ENCODE measurements around the gene NTSR1. TPM values are rescaled to one million over a fixed set of nuclear protein-coding genes. Genes with fewer than 3 reads are reported as not detected.

NTSR1 gene
- total and polyA plus RNA-seq, 2 of the 13 experiments (the other 11 are each of a cell fraction or from before 2014, with no cell fraction given) = 0.09 to 0.12 TPM

DNA sequence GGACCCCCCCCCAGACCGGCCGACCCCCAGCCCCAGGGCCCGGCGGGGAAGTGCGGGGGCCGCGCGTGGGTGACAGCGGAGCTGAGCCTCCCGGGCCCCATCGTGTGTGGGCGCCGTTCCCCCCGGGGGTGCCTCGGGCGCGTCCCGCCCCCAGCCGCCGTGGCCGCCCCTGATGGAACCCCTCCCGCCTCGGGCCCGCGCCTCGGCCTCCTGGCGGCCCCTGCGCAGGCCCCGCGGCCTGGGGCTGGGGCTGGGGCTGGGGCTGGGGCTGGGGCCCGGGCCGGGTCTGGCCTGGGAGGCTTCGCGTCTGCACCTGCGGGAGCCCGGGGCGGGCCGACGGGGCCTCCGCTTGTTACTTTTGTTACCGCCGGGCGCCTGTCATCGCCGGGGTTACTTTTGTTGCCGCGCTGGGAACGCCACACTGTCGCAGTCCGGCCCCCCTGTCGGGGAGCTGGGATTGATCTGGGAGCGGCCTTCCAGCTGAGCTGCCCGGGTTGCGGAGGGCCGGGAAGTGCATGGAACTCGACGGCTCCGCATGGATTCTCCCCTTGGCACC, 96.6 kb downstream of the NTSR1 start (continued):
- TF ChIP-seq, protein P1, sequence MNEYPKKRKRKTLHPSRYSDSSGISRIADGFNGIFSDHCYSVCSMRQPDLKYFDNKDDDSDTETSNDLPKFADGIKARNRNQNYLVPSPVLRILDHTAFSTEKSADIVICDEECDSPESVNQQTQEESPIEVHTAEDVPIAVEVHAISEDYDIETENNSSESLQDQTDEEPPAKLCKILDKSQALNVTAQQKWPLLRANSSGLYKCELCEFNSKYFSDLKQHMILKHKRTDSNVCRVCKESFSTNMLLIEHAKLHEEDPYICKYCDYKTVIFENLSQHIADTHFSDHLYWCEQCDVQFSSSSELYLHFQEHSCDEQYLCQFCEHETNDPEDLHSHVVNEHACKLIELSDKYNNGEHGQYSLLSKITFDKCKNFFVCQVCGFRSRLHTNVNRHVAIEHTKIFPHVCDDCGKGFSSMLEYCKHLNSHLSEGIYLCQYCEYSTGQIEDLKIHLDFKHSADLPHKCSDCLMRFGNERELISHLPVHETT (CRISPR knock-in tag; conservative IDR thresholded peaks at IDR 0.05) = no peak
- TF ChIP-seq ZNF782 (CRISPR knock-in tag; IDR thresholded peaks at IDR 0.05; ENCODE audit: borderline replicate concordance) (0 out of 2 replicates have a peak, but pooled peaks have one; percentile 76), RXRA (CRISPR knock-in tag; IDR thresholded peaks at IDR 0.05) (no peak), ZSCAN20 (CRISPR knock-in tag; IDR thresholded peaks at IDR 0.05; ENCODE audit: borderline replicate concordance) (0 out of 2 replicates have a peak, but pooled peaks have one; percentile 16), ZNF331 (CRISPR knock-in tag; IDR thresholded peaks at IDR 0.05) (no peak), ZNF546 (CRISPR knock-in tag; conservative IDR thresholded peaks at IDR 0.05) (no peak), KLF9 (CRISPR knock-in tag; IDR thresholded peaks at IDR 0.05; ENCODE audit: low read depth) (0 out of 2 replicates have a peak, but pooled peaks have one; percentile 5), NR2F6 (IDR thresholded peaks at IDR 0.05) (no peak), NR2F6 (CRISPR knock-in tag; IDR thresholded peaks at IDR 0.05) (no peak), ZNF746 (CRISPR knock-in tag; IDR thresholded peaks at IDR 0.05) (0 out of 2 replicates have a peak, but pooled peaks have one; percentile 40), ZC3H13 (CRISPR knock-in tag; IDR thresholded peaks at IDR 0.05) (0 out of 2 replicates have a peak, but pooled peaks have one; percentile 44), ZNF501 (CRISPR knock-in tag; IDR thresholded peaks at IDR 0.05) (peak; percentile 60; the same call in 1 of the 2 replicates), JDP2 (CRISPR knock-in tag; IDR thresholded peaks at IDR 0.05; ENCODE audit: borderline replicate concordance) (no peak; the same call in 1 of the 2 replicates), ZSCAN31 (CRISPR knock-in tag; IDR thresholded peaks at IDR 0.05; ENCODE audit: low read depth) (peak; percentile 33; the same call in 1 of the 2 replicates), TP53 (CRISPR knock-in tag; conservative IDR thresholded peaks at IDR 0.05) (no peak), ZNF598 (CRISPR knock-in tag; IDR thresholded peaks at IDR 0.05; ENCODE audit: borderline replicate concordance) (0 out of 2 replicates have a peak, but pooled peaks have one; percentile 22), NFRKB (IDR thresholded peaks at IDR 0.05) (no peak), AGO2 (optimal IDR thresholded peaks at IDR 0.05; ENCODE audit: low read depth, low read length) (peak; percentile 97), GABPA (IDR thresholded peaks at IDR 0.05; ENCODE audit: low read depth, low read length) (no peak), GABPA (CRISPR knock-in tag; IDR thresholded peaks at IDR 0.05; ENCODE audit: low read depth) (no peak), ZFYVE20 (CRISPR knock-in tag; IDR thresholded peaks at IDR 0.05; ENCODE audit: borderline replicate concordance, low read depth) (peak; percentile 85; the same call in 1 of the 2 replicates)
- TF ChIP-seq, protein P2, sequence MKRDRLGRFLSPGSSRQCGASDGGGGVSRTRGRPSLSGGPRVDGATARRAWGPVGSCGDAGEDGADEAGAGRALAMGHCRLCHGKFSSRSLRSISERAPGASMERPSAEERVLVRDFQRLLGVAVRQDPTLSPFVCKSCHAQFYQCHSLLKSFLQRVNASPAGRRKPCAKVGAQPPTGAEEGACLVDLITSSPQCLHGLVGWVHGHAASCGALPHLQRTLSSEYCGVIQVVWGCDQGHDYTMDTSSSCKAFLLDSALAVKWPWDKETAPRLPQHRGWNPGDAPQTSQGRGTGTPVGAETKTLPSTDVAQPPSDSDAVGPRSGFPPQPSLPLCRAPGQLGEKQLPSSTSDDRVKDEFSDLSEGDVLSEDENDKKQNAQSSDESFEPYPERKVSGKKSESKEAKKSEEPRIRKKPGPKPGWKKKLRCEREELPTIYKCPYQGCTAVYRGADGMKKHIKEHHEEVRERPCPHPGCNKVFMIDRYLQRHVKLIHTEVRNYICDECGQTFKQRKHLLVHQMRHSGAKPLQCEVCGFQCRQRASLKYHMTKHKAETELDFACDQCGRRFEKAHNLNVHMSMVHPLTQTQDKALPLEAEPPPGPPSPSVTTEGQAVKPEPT (CRISPR knock-in tag; IDR thresholded peaks at IDR 0.05; ENCODE audit: low read depth) = no peak
- TF ChIP-seq, protein P3, sequence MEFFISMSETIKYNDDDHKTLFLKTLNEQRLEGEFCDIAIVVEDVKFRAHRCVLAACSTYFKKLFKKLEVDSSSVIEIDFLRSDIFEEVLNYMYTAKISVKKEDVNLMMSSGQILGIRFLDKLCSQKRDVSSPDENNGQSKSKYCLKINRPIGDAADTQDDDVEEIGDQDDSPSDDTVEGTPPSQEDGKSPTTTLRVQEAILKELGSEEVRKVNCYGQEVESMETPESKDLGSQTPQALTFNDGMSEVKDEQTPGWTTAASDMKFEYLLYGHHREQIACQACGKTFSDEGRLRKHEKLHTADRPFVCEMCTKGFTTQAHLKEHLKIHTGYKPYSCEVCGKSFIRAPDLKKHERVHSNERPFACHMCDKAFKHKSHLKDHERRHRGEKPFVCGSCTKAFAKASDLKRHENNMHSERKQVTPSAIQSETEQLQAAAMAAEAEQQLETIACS (CRISPR knock-in tag; IDR thresholded peaks at IDR 0.05) = no peak
- TF ChIP-seq, protein P4, sequence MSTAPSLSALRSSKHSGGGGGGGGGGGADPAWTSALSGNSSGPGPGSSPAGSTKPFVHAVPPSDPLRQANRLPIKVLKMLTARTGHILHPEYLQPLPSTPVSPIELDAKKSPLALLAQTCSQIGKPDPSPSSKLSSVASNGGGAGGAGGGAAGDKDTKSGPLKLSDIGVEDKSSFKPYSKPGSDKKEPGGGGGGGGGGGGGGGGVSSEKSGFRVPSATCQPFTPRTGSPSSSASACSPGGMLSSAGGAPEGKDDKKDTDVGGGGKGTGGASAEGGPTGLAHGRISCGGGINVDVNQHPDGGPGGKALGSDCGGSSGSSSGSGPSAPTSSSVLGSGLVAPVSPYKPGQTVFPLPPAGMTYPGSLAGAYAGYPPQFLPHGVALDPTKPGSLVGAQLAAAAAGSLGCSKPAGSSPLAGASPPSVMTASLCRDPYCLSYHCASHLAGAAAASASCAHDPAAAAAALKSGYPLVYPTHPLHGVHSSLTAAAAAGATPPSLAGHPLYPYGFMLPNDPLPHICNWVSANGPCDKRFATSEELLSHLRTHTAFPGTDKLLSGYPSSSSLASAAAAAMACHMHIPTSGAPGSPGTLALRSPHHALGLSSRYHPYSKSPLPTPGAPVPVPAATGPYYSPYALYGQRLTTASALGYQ (CRISPR knock-in tag; IDR thresholded peaks at IDR 0.05) = no peak
- TF ChIP-seq, protein P5, sequence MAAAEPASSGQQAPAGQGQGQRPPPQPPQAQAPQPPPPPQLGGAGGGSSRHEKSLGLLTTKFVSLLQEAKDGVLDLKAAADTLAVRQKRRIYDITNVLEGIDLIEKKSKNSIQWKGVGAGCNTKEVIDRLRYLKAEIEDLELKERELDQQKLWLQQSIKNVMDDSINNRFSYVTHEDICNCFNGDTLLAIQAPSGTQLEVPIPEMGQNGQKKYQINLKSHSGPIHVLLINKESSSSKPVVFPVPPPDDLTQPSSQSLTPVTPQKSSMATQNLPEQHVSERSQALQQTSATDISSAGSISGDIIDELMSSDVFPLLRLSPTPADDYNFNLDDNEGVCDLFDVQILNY (CRISPR knock-in tag; conservative IDR thresholded peaks at IDR 0.05) = 0 out of 2 replicates have a peak, but pooled peaks have one; percentile 48
